H1 (cell line): ENCODE results near the gene BPIFB2. TPM values are rescaled to one million over a fixed set of nuclear protein-coding genes. Genes with fewer than 3 reads are reported as not detected.

Experiments
- JUN ChIP-seq: IDR thresholded peaks from 2 replicates; pipeline ENCODE4 v1.6.1; 2011; ENCODE audit warnings: low read depth, mild to moderate bottlenecking, improper control_type of control experiment, low read length
- KDM1A ChIP-seq: fragments of 200-600, 300-600 bp; sonication (generic); IDR thresholded peaks from 2 replicates; pipeline ENCODE4 v1.7.1; 2016; ENCODE audit warnings: mild to moderate bottlenecking, low read length, borderline replicate concordance
- RAD21 ChIP-seq, 2 experiments: IDR thresholded peaks in 1 of 2; conservative IDR thresholded peaks in 1 of 2; 2 replicates each; pipeline ENCODE4 v1.6.1; 2011; ENCODE audit warnings: low read depth in 2 of 2, low read length in 2 of 2, improper control_type of control experiment in 1 of 2, inconsistent platforms in 1 of 2, mild to moderate bottlenecking in 1 of 2, moderate library complexity in 1 of 2
- SP4 ChIP-seq: IDR thresholded peaks from 2 replicates; pipeline ENCODE4 v1.6.1; 2012; ENCODE audit warnings: low read length, inconsistent platforms
- TAF7 ChIP-seq: optimal IDR thresholded peaks from 2 replicates; pipeline ENCODE3; 2011; ENCODE audit warnings: low read depth, mild to moderate bottlenecking, inconsistent platforms, low read length, moderate library complexity, borderline replicate concordance
- TEAD4 ChIP-seq: IDR thresholded peaks from 2 replicates; pipeline ENCODE4 v1.6.1; 2012; ENCODE audit warnings: low read depth, low read length, inconsistent platforms, mixed read lengths
- polyA plus RNA-seq, 7 experiments: library from polyadenylated mRNA; depleted of rRNA in 3 of 7; stranded (reverse) in 5 of 7; unstranded in 2 of 7; fragments of >200 nt in 5 of 7; fragments of 200-250 nt in 2 of 7; gene quantifications; 1 replicate in 5 of 7; 2 replicates in 1 of 7; 4 replicates in 1 of 7; pipeline versions ENCODE4 v1.2.1 to v1.2.3, GENCODE V29; 2011 to 2013; ENCODE audit warnings: missing spikeins in 2 of 7, mixed read lengths in 2 of 7
- total RNA-seq: library from RNA; stranded (reverse); fragmentation: NEBNext Ultra II Directional; extraction: Animal tissue kit (Norgen Biotek cat#: 25700); gene quantifications from 2 replicates; pipeline ENCODE4 v1.2.1, GENCODE V29; 2021
- TF ChIP-seq, protein P1 (sequence below): IDR thresholded peaks from 2 replicates; pipeline ENCODE4 v1.6.1; 2011; ENCODE audit warnings: low read depth, mild to moderate bottlenecking, low read length; ENCODE audit not compliant: insufficient read depth

The BPIFB2 gene
- total and polyA plus RNA-seq, 2 of the 8 experiments (the other 6 are each of a cell fraction or from before 2014, with no cell fraction given): not detected

GRCh38 chr20:33010674-33011449 is 3.4 kb downstream of the BPIFB2 start (continued):
- no peak for TF ChIP-seq TEAD4
- no peak for TF ChIP-seq TAF7
- TF ChIP-seq KDM1A: no peak
- TF ChIP-seq RAD21 (IDR thresholded peaks at IDR 0.05 in 1 of 2, conservative IDR thresholded peaks at IDR 0.05 in 1 of 2; ENCODE audit: low read depth in 2 of 2, low read length in 2 of 2): no peak
- TF ChIP-seq SP4: no peak
- TF ChIP-seq JUN: no peak
- TF ChIP-seq, protein P1, sequence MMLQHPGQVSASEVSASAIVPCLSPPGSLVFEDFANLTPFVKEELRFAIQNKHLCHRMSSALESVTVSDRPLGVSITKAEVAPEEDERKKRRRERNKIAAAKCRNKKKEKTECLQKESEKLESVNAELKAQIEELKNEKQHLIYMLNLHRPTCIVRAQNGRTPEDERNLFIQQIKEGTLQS: no peak
